Body of pancreas (tissue), 4 donors: Measurements from ENCODE around the gene PRKAA2.

Experiments used
- POLR2A ChIP-seq, 3 donors: fragments of 450-650 bp; IDR thresholded peaks; one replicate each; pipeline ENCODE4 v1.6.1; 2016; ENCODE audit warnings: antibody characterized with exemption in 3 of 3, mild to moderate bottlenecking in 2 of 3
- TF ChIP-seq, protein P1 (sequence below), 7 experiments: fragments of 450-650 bp in 4 of 7; fragments of 200-600 bp in 3 of 7; sonication (generic) in 3 of 7; IDR thresholded peaks; one replicate each; pipeline ENCODE4 v1.5.1; 2016 to 2019; ENCODE audit warnings: antibody characterized with exemption in 7 of 7

DNA sequence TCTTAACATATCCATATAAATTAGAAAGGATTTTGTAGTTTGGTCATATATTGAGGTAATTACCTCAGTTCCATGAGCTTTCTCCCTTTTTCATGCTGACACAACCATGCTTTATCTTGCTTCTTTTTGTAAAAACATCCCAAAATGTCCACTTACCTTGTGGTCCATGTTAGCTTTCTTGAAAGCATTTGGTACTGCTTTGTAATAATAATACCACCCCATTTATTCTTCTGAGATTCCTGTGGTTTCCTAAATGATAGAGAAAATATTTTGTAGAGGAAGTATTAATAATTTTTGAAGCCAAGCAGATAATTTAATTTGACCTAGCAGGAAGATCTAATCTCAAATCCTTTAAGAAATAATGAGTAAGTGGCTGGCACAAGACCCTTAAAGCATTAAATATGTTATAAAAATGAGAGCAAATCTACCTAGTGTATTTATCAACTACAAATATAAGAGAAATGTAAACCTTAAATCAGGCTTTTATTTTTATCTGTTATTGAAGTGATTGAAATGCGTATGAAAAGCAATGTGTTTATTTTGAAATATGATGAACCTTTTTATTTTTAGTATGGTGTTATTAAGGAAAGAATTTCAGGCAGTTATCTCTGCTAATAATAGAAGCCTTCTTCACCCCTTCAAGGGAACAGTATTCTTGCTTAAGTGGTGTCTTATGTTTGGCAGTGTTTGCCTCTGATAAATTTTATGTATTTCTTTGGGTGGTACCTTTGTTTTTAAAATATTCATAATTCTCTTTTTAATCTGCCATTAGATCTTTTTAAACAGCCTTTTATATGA, 9.2 kb downstream of the PRKAA2 start:
- TF ChIP-seq POLR2A (IDR thresholded peaks at IDR 0.05), result no peak
- TF ChIP-seq, protein P1, sequence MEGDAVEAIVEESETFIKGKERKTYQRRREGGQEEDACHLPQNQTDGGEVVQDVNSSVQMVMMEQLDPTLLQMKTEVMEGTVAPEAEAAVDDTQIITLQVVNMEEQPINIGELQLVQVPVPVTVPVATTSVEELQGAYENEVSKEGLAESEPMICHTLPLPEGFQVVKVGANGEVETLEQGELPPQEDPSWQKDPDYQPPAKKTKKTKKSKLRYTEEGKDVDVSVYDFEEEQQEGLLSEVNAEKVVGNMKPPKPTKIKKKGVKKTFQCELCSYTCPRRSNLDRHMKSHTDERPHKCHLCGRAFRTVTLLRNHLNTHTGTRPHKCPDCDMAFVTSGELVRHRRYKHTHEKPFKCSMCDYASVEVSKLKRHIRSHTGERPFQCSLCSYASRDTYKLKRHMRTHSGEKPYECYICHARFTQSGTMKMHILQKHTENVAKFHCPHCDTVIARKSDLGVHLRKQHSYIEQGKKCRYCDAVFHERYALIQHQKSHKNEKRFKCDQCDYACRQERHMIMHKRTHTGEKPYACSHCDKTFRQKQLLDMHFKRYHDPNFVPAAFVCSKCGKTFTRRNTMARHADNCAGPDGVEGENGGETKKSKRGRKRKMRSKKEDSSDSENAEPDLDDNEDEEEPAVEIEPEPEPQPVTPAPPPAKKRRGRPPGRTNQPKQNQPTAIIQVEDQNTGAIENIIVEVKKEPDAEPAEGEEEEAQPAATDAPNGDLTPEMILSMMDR (IDR thresholded peaks at IDR 0.05), result no peak
